Left kidney (tissue), 2 donors: ENCODE measurements around the gene KCNMB3. TPM values are rescaled to one million over a fixed set of nuclear protein-coding genes. Genes with fewer than 3 reads are reported as not detected.

Experiments used
- DNase-seq: peaks from one replicate; pipeline ENCODE4 v3.0.0-alpha.2; 2013
- polyA plus RNA-seq: library from polyadenylated mRNA; unstranded; fragments of 120-200 nt; gene quantifications from one replicate; pipeline ENCODE4 v1.2.1, GENCODE V29; 2013; ENCODE audit not compliant: insufficient read length

The KCNMB3 gene
- polyA plus RNA-seq, 1 donor: 8.1 TPM

- no peak for DNase-seq
Measured at GRCh38 chr3:179200790-179201189, 50.1 kb downstream of the KCNMB3 start.

- DNase-seq: no peak
Measured at GRCh38 chr3:179196700-179197099, 54.2 kb downstream of the KCNMB3 start.

- no peak for DNase-seq
Measured at GRCh38 chr3:179196098-179196497, 54.8 kb downstream of the KCNMB3 start.

GRCh38 chr3:179194931-179195330 is 56.0 kb downstream of the KCNMB3 start:
- DNase-seq: no peak

Other genes with a start within 250 kb of the KCNMB3 start
- gene ZMAT3, start 179.3 kb downstream of the KCNMB3 start, polyA plus RNA-seq: 11.3 TPM
- gene PIK3CA, start 102.8 kb downstream of the KCNMB3 start, polyA plus RNA-seq: 33.1 TPM
- gene ZNF639, start 71.9 kb upstream of the KCNMB3 start, polyA plus RNA-seq: 62.7 TPM
- gene MFN1, start 96.6 kb upstream of the KCNMB3 start, polyA plus RNA-seq: 92.4 TPM
- 29.2 TPM for gene GNB4, start 200.4 kb upstream of the KCNMB3 start, polyA plus RNA-seq